OCI-LY1 (cell line): Measurements from ENCODE around the gene CNIH2.

ENCODE experiments used
- H2AFZ ChIP-seq: fragments of 200-600 bp; sonication (generic), shearing (Covaris generic); 2 replicates; pipeline ENCODE4 v1.6.0; 2014; ENCODE audit warnings: antibody characterized with exemption, mild to moderate bottlenecking, low read length
- H3F3A ChIP-seq: fragments of 200-600 bp; sonication (generic), shearing (Covaris generic); 2 replicates; pipeline ENCODE4 v1.6.0; 2014; ENCODE audit warnings: mild to moderate bottlenecking, antibody characterized with exemption, low read length, moderate library complexity; ENCODE audit not compliant: insufficient read depth
- H3K27ac ChIP-seq: fragments of 200-600 bp; sonication (generic); 2 replicates; pipeline ENCODE4 v1.5.1; 2014; ENCODE audit warnings: low read length, mixed run types, mild to moderate bottlenecking, low read depth; ENCODE audit not compliant: poor library complexity, severe bottlenecking
- H3K27me3 ChIP-seq: fragments of 200-600 bp; sonication (generic); 2 replicates; pipeline ENCODE4 v1.6.0; 2014; ENCODE audit warnings: antibody characterized with exemption, mild to moderate bottlenecking, low read length, moderate library complexity; ENCODE audit not compliant: insufficient read depth
- H3K36me3 ChIP-seq: fragments of 200-600 bp; sonication (generic); 2 replicates; pipeline ENCODE4 v1.6.1; 2014; ENCODE audit warnings: mild to moderate bottlenecking, antibody characterized with exemption, low read length, moderate library complexity, mixed read lengths; ENCODE audit not compliant: insufficient read depth
- H3K4me1 ChIP-seq: fragments of 200-600 bp; sonication (generic); 2 replicates; pipeline ENCODE4 v1.5.1; 2014; ENCODE audit warnings: mild to moderate bottlenecking, low read length, moderate library complexity; ENCODE audit not compliant: insufficient read depth, severe bottlenecking
- H3K4me2 ChIP-seq: fragments of 200-600 bp; sonication (generic), shearing (Covaris generic); 2 replicates; pipeline ENCODE4 v1.6.1; 2014; ENCODE audit warnings: low read length
- H3K4me3 ChIP-seq: fragments of 200-600 bp; sonication (generic); 2 replicates; pipeline ENCODE4 v1.5.1; 2014; ENCODE audit warnings: low read length, low read depth, mild to moderate bottlenecking, mixed read lengths; ENCODE audit not compliant: poor library complexity, severe bottlenecking
- H3K79me2 ChIP-seq: fragments of 200-600 bp; shearing (Covaris generic); 2 replicates; pipeline ENCODE4 v1.6.1; 2016; ENCODE audit warnings: mixed run types, low read length, mixed read lengths; ENCODE audit not compliant: insufficient read depth
- H3K9ac ChIP-seq: fragments of 200-600 bp; sonication (generic), shearing (Covaris generic); 2 replicates; pipeline ENCODE4 v1.6.1; 2014; ENCODE audit warnings: mild to moderate bottlenecking, low read length, mixed read lengths
- H3K9me2 ChIP-seq: fragments of 200-600 bp; sonication (generic), shearing (Covaris generic); 2 replicates; pipeline ENCODE4 v1.6.1; 2014; ENCODE audit warnings: low read depth, mild to moderate bottlenecking, low read length, mixed read lengths
- H3K9me3 ChIP-seq: fragments of 200-600 bp; shearing (Covaris generic); 2 replicates; pipeline ENCODE4 v1.6.1; 2014; ENCODE audit warnings: low read length, mixed read lengths
- H4K20me1 ChIP-seq: fragments of 200-600 bp; sonication (generic), shearing (Covaris generic); 2 replicates; pipeline ENCODE4 v1.6.0; 2016; ENCODE audit warnings: mild to moderate bottlenecking, low read length; ENCODE audit not compliant: insufficient read depth
- EZH2 ChIP-seq: fragments of 200-600 bp; sonication (generic), shearing (Covaris generic); IDR thresholded peaks from 2 replicates; pipeline ENCODE4 v1.8.0; 2017; ENCODE audit warnings: borderline replicate concordance, mixed run types, mild to moderate bottlenecking, antibody characterized with exemption, low read length, moderate library complexity, mixed read lengths
- TF ChIP-seq, protein P1 (sequence below): fragments of 200-600 bp; sonication (generic), shearing (Covaris generic); IDR thresholded peaks from 2 replicates; pipeline ENCODE4 v1.5.1; 2017; ENCODE audit warnings: mild to moderate bottlenecking, antibody characterized with exemption, low read length, moderate library complexity, mixed read lengths

The CNIH2 gene

DNA sequence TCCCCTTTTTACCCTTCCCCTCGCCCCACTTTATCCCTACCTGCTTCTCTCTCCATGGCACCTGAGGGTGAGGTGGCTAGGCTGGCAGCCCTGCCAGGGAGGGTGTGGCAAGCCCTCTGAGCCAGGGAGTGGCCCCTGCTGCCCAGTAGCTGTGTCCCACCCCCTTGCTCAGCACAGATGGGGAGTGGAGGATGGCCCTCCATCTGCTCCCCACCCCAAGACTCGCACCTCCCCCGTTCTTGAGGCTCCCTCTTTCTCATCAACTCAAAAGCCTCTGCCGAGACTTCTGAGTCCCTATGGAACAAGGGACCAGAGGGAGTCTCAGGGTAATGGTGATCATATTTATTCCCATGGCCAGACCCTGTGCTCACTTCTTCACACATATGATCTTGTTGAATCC is 15.4 kb downstream of the CNIH2 start:
- H3K4me2 ChIP-seq, result no peak overlapping the region

DNA sequence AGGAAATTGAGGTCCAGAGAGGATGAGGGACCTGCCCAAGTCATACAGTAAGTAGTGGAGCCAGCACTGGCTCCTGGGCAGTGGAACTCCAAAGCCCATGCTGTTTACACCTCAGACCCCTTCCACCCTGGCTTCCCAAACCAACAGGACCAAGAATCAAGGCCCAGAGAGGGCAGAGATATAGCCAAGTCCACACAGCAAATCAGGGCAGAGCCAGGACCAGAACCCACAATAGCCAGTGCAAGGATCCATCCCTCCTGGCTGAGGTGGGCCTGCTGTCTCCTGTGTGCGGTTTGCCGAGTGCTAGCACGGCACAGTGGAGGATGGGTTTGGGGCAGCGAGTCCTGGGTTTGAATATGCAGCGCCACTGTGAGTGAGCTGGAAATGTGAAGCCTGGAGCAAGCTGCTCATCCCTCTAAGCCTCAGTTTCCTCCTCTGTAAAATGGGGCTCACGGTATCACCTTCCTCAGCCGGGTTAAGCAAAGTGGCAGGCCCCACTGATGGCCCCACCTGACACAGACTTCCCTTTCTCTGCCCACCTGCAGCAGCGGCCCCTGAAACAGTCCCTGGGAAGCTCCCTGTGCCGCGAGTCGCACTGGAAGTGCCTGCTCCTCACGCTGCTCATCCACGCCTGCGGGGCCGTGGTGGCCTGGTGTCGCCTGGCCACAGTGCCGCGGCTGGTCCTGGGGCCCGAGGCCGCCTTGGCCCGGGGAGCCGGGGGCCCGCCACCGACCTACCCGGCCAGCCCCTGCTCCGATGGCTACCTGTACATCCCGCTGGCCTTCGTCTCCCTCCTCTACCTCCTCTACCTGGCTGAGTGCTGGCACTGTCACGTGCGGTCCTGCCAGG is 16.0 kb downstream of the CNIH2 start:
- Histone ChIP-seq H3K27ac (no peak overlapping the region), H3K4me1 (peaks cover 8% of the 10 kb centered on the region), H3K9me3 (no peaks in the 10 kb centered on the region)

More for the DNA sequence above, 15.4 kb downstream of the CNIH2 start:
- Histone ChIP-seq H3K79me2 (no peaks in the 10 kb centered on the region), H3K36me3 (no peaks in the 10 kb centered on the region), H3K4me1 (peaks cover 9% of the 10 kb centered on the region), H3K27ac (no peak overlapping the region), H2AFZ (no peak overlapping the region), H3K9me2 (no peaks in the 10 kb centered on the region), H3K9ac (no peak overlapping the region), H3K27me3 (peaks cover 3% of the 10 kb centered on the region; the same call in 1 of the 2 replicates), H3F3A (no peaks in the 10 kb centered on the region), H3K4me3 (no peak overlapping the region), H4K20me1 (no peaks in the 10 kb centered on the region), H3K9me3 (no peaks in the 10 kb centered on the region)
- no peak for TF ChIP-seq EZH2
- TF ChIP-seq, protein P1, sequence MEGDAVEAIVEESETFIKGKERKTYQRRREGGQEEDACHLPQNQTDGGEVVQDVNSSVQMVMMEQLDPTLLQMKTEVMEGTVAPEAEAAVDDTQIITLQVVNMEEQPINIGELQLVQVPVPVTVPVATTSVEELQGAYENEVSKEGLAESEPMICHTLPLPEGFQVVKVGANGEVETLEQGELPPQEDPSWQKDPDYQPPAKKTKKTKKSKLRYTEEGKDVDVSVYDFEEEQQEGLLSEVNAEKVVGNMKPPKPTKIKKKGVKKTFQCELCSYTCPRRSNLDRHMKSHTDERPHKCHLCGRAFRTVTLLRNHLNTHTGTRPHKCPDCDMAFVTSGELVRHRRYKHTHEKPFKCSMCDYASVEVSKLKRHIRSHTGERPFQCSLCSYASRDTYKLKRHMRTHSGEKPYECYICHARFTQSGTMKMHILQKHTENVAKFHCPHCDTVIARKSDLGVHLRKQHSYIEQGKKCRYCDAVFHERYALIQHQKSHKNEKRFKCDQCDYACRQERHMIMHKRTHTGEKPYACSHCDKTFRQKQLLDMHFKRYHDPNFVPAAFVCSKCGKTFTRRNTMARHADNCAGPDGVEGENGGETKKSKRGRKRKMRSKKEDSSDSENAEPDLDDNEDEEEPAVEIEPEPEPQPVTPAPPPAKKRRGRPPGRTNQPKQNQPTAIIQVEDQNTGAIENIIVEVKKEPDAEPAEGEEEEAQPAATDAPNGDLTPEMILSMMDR, result no peak

GRCh38 chr11:66294626-66295620 is 16.9 kb downstream of the CNIH2 start:
- H3K27me3 ChIP-seq, result peaks cover 4% of the 10 kb centered on the region; the same call in 1 of the 2 replicates
- H2AFZ ChIP-seq, result no peak overlapping the region

More for the DNA sequence above, 16.0 kb downstream of the CNIH2 start:
- Histone ChIP-seq H3F3A (no peaks in the 10 kb centered on the region), H3K27me3 (peaks cover 4% of the 10 kb centered on the region; the same call in 1 of the 2 replicates), H4K20me1 (no peaks in the 10 kb centered on the region), H3K9ac (no peak overlapping the region), H3K36me3 (no peaks in the 10 kb centered on the region), H2AFZ (no peak overlapping the region), H3K9me2 (no peaks in the 10 kb centered on the region), H3K79me2 (no peaks in the 10 kb centered on the region), H3K4me3 (no peak overlapping the region), H3K4me2 (no peak overlapping the region)
- TF ChIP-seq, protein P1, result no peak
- no peak for TF ChIP-seq EZH2

More at GRCh38 chr11:66294626-66295620, 16.9 kb downstream of the CNIH2 start:
- H3K79me2 ChIP-seq, result no peaks in the 10 kb centered on the region
- peaks cover 4% of the 10 kb centered on the region for H3K4me1 ChIP-seq
- no peak overlapping the region for H3K4me3 ChIP-seq
- H3F3A ChIP-seq, result no peaks in the 10 kb centered on the region
- no peaks in the 10 kb centered on the region for H3K36me3 ChIP-seq
- no peak overlapping the region for H3K9ac ChIP-seq
- no peak overlapping the region for H3K27ac ChIP-seq
- no peak overlapping the region for H3K4me2 ChIP-seq
- H4K20me1 ChIP-seq, result no peaks in the 10 kb centered on the region
- TF ChIP-seq EZH2, result no peak
- TF ChIP-seq, protein P1, result no peak
- H3K9me3 ChIP-seq, result no peaks in the 10 kb centered on the region
- H3K9me2 ChIP-seq, result no peaks in the 10 kb centered on the region
